Kidney epithelial cell (primary cell): ENCODE data around the gene KCNMA1. TPM values are rescaled to one million over a fixed set of nuclear protein-coding genes. Genes with fewer than 3 reads are reported as not detected.

Experiments used
- DNase-seq: peaks from one replicate; pipeline ENCODE4 v3.0.0-alpha.2; 2010; ENCODE audit warnings: low read depth
- H3K27me3 ChIP-seq: 2 replicates; pipeline ENCODE4 v1.6.0; 2011; ENCODE audit warnings: low read length; ENCODE audit not compliant: control insufficient read depth, insufficient read depth
- H3K36me3 ChIP-seq: 2 replicates; pipeline ENCODE4 v1.5.1; 2011; ENCODE audit warnings: low read length; ENCODE audit not compliant: control insufficient read depth, insufficient read depth
- H3K4me3 ChIP-seq: 2 replicates; pipeline ENCODE4 v1.5.1; 2011; ENCODE audit warnings: low read depth, mild to moderate bottlenecking, control low read depth, low read length
- total RNA-seq: library from RNA; depleted of rRNA; stranded (reverse); fragments of >200 nt; gene quantifications from 2 replicates; pipeline ENCODE4 v1.2.3, GENCODE V29; 2015
- TF ChIP-seq, protein P1 (sequence below): IDR thresholded peaks from 2 replicates; pipeline ENCODE4 v1.5.1; 2011; ENCODE audit warnings: mild to moderate bottlenecking, moderate library complexity, low read length, control low read depth, inconsistent platforms; ENCODE audit not compliant: insufficient read depth, poor library complexity, severe bottlenecking

KCNMA1 gene
- total RNA-seq, 1 donor from 2014 or later: 18.9 TPM

GRCh38 chr10:77163670-77164348, 473.8 kb downstream of the KCNMA1 start:
- Histone ChIP-seq H3K27me3 (no peaks in the 10 kb centered on the region), H3K4me3 (no peak overlapping the region), H3K36me3 (no peaks in the 10 kb centered on the region)
- peak; percentile 99 for DNase-seq
- TF ChIP-seq, protein P1, sequence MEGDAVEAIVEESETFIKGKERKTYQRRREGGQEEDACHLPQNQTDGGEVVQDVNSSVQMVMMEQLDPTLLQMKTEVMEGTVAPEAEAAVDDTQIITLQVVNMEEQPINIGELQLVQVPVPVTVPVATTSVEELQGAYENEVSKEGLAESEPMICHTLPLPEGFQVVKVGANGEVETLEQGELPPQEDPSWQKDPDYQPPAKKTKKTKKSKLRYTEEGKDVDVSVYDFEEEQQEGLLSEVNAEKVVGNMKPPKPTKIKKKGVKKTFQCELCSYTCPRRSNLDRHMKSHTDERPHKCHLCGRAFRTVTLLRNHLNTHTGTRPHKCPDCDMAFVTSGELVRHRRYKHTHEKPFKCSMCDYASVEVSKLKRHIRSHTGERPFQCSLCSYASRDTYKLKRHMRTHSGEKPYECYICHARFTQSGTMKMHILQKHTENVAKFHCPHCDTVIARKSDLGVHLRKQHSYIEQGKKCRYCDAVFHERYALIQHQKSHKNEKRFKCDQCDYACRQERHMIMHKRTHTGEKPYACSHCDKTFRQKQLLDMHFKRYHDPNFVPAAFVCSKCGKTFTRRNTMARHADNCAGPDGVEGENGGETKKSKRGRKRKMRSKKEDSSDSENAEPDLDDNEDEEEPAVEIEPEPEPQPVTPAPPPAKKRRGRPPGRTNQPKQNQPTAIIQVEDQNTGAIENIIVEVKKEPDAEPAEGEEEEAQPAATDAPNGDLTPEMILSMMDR: no peak

- Histone ChIP-seq H3K36me3 (no peaks in the 10 kb centered on the region), H3K27me3 (no peaks in the 10 kb centered on the region), H3K4me3 (no peak overlapping the region)
- TF ChIP-seq, protein P1: no peak
- DNase-seq: no peak
Observed at GRCh38 chr10:77162697-77163096, 474.9 kb downstream of the KCNMA1 start.

- peak; percentile 85 for DNase-seq
- Histone ChIP-seq H3K27me3 (no peaks in the 10 kb centered on the region), H3K4me3 (no peak overlapping the region), H3K36me3 (no peaks in the 10 kb centered on the region)
- TF ChIP-seq, protein P1: no peak
Observed at GRCh38 chr10:77160679-77161078, 476.9 kb downstream of the KCNMA1 start.

DNA sequence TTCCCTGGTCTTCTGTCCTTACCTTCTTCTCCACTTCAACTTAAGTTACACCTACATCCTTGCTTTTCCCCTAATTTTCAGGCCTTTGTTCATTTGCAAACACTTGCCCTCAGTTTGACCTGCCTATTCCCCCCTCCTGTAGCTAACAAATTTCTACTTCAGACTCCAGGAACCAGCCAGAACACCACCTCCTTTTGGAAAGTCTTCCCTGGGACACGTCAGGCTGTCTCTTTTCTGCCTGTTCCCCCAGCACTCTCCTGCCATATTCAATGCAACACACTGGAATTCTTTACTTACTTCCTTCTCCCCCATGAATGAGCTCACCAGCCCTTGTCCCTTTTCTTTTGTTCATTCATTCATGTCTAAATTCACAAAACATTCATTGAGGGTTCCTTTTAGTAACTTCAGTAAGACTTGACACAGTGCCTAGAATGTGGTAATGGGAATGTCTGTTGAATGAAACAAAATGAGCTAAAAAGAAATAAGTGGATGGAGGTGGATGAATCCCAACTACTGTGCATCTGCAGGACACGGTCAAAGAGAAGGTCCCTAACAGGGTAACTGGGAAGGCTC, 478.0 kb downstream of the KCNMA1 start:
- Histone ChIP-seq H3K4me3 (no peak overlapping the region), H3K27me3 (no peaks in the 10 kb centered on the region), H3K36me3 (no peaks in the 10 kb centered on the region)
- no peak for DNase-seq
- TF ChIP-seq, protein P1: no peak

- Histone ChIP-seq H3K4me3 (no peak overlapping the region), H3K36me3 (no peaks in the 10 kb centered on the region), H3K27me3 (no peaks in the 10 kb centered on the region)
- TF ChIP-seq, protein P1: no peak
- DNase-seq: no peak
Observed at GRCh38 chr10:77158666-77159065, 478.9 kb downstream of the KCNMA1 start.
